CD4-positive, alpha-beta T cell (primary cell): ENCODE data around the gene DIAPH2. TPM values are rescaled to one million over a fixed set of nuclear protein-coding genes. Genes with fewer than 3 reads are reported as not detected.

Source experiments
- ATAC-seq: fragments of 200-7000 bp; cut with Tn5 transposase; one replicate; pipeline ENCODE4 v1.10.0; 2022; ENCODE audit warnings: mild to moderate bottlenecking; ENCODE audit not compliant: poor library complexity
- CTCF ChIA-PET: fragments of 350-600 bp; sonication (Branson Sonifier 250); formaldehyde crosslinking; loops from one replicate; lab custom pipeline; 2021; ENCODE audit warnings: antibody characterized with exemption, inconsistent platforms; lab: Charles Lee
- POLR2A ChIA-PET: fragments of 350-600 bp; sonication (Branson Sonifier 250); formaldehyde crosslinking; loops from one replicate; lab custom pipeline; 2021; ENCODE audit warnings: antibody characterized with exemption, inconsistent platforms; lab: Charles Lee
- DNase-seq, 14 experiments: peaks; one replicate each; pipeline ENCODE4 v3.0.0-alpha.2; 2013 to 2020; ENCODE audit warnings: mixed read lengths in 2 of 14
- H3K27ac ChIP-seq, 2 donors: one replicate each; pipeline versions ENCODE4 v1.5.1 to v1.7.0; 2013; ENCODE audit warnings: low read length in 2 of 2, low read depth in 1 of 2, mild to moderate bottlenecking in 1 of 2
- H3K27me3 ChIP-seq, 2 experiments: 1 replicate in 1 of 2; 2 replicates in 1 of 2; pipeline versions ENCODE4 v1.6.1 to v1.7.0; 2013; ENCODE audit warnings: low read length in 2 of 2, control low read depth in 1 of 2, mild to moderate bottlenecking in 1 of 2, moderate library complexity in 1 of 2; ENCODE audit not compliant: insufficient read depth in 2 of 2, control insufficient read depth in 1 of 2
- H3K36me3 ChIP-seq: one replicate; pipeline ENCODE4 v1.6.1; 2013; ENCODE audit warnings: low read length, control low read depth; ENCODE audit not compliant: insufficient read depth
- H3K4me1 ChIP-seq: one replicate; pipeline ENCODE4 v1.6.1; 2013; ENCODE audit warnings: low read length, control low read depth; ENCODE audit not compliant: insufficient read depth
- H3K4me3 ChIP-seq: one replicate; pipeline ENCODE4 v1.5.1; 2013; ENCODE audit warnings: mild to moderate bottlenecking, low read length, moderate library complexity
- H3K9me3 ChIP-seq, 2 experiments: 1 replicate in 1 of 2; 2 replicates in 1 of 2; pipeline versions ENCODE4 v1.6.1 to v1.7.0; 2013; ENCODE audit warnings: low read length in 2 of 2, mild to moderate bottlenecking in 2 of 2, control low read depth in 1 of 2, moderate library complexity in 1 of 2; ENCODE audit not compliant: control insufficient read depth in 1 of 2, insufficient read depth in 1 of 2
- H3K27ac Mint-ChIP-seq: one replicate; pipeline ENCODE4 v1.8.0; 2020; ENCODE audit warnings: mixed read lengths
- H3K27me3 Mint-ChIP-seq: one replicate; pipeline ENCODE4 v1.8.0; 2021; ENCODE audit warnings: mixed read lengths
- H3K36me3 Mint-ChIP-seq: one replicate; pipeline ENCODE4 v1.8.0; 2021; ENCODE audit warnings: low read depth, mixed read lengths
- H3K4me1 Mint-ChIP-seq: one replicate; pipeline ENCODE4 v1.8.0; 2021; ENCODE audit warnings: low read depth, mixed read lengths
- H3K4me3 Mint-ChIP-seq: one replicate; pipeline ENCODE4 v1.8.0; 2020; ENCODE audit warnings: mild to moderate bottlenecking, mixed read lengths
- H3K9me3 Mint-ChIP-seq: one replicate; pipeline ENCODE4 v1.8.0; 2020; ENCODE audit warnings: mixed read lengths
- intact Hi-C, 2 experiments: fragments of 100-400 bp; cut with DNase I in 1 of 2; cut with micrococcal nuclease in 1 of 2; formaldehyde crosslinking; loops; one replicate each; pipeline versions ENCODE4 v1.15.1 to v1.9.0; 2023 to 2025; cut with DNase I, micrococcal nuclease
- total RNA-seq, 174 experiments: library from RNA in 2 of 174; stranded (reverse) in 2 of 174; gene quantifications; one replicate each; pipeline ENCODE4 v1.2.3 and lab custom pipeline; 2021 to 2026
- TF ChIP-seq, protein P1 (sequence below): fragments of 200-600 bp; IDR thresholded peaks from one replicate; pipeline ENCODE4 v1.8.0; 2022; ENCODE audit warnings: antibody characterized with exemption, mild to moderate bottlenecking

The DIAPH2 gene
- total RNA-seq, 2 experiments from 2014 or later: 11.4 to 11.7 TPM

- CTCF ChIA-PET: interaction anchor here (0.7 kb wide), 1 partner anchor 29 kb away, joined by 3 read pairs; no protein-coding TSS in a partner anchor
- no peaks in the 10 kb centered on the region for H3K27me3 Mint-ChIP-seq
- no peaks in the 10 kb centered on the region for H3K9me3 Mint-ChIP-seq
- ATAC-seq (no peak), DNase-seq (no peak)
- POLR2A ChIA-PET: no interaction called here
- H3K27ac ChIP-seq: no peak overlapping the region
- H3K36me3 ChIP-seq: no peaks in the 10 kb centered on the region
- intact Hi-C loops: no loop called here
- no peak overlapping the region for H3K27ac Mint-ChIP-seq
- no peaks in the 10 kb centered on the region for H3K4me1 Mint-ChIP-seq
- H3K36me3 Mint-ChIP-seq: no peaks in the 10 kb centered on the region
- TF ChIP-seq, protein P1, sequence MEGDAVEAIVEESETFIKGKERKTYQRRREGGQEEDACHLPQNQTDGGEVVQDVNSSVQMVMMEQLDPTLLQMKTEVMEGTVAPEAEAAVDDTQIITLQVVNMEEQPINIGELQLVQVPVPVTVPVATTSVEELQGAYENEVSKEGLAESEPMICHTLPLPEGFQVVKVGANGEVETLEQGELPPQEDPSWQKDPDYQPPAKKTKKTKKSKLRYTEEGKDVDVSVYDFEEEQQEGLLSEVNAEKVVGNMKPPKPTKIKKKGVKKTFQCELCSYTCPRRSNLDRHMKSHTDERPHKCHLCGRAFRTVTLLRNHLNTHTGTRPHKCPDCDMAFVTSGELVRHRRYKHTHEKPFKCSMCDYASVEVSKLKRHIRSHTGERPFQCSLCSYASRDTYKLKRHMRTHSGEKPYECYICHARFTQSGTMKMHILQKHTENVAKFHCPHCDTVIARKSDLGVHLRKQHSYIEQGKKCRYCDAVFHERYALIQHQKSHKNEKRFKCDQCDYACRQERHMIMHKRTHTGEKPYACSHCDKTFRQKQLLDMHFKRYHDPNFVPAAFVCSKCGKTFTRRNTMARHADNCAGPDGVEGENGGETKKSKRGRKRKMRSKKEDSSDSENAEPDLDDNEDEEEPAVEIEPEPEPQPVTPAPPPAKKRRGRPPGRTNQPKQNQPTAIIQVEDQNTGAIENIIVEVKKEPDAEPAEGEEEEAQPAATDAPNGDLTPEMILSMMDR: no peak
- no peak overlapping the region for H3K4me3 Mint-ChIP-seq
- H3K4me3 ChIP-seq: no peak overlapping the region
- no peaks in the 10 kb centered on the region for H3K9me3 ChIP-seq
- no peaks in the 10 kb centered on the region for H3K27me3 ChIP-seq
- H3K4me1 ChIP-seq: no peaks in the 10 kb centered on the region
Observed at GRCh38 chrX:97011540-97011939, 326.9 kb downstream of the DIAPH2 start.

GRCh38 chrX:97016106-97016505 is 331.5 kb downstream of the DIAPH2 start:
- Histone ChIP-seq H3K9me3 (no peaks in the 10 kb centered on the region), H3K4me1 (no peaks in the 10 kb centered on the region), H3K27me3 (no peaks in the 10 kb centered on the region), H3K4me3 (no peak overlapping the region), H3K27ac (no peak overlapping the region), H3K36me3 (no peaks in the 10 kb centered on the region)
- H3K9me3 Mint-ChIP-seq: no peaks in the 10 kb centered on the region
- H3K27ac Mint-ChIP-seq: no peak overlapping the region
- H3K4me1 Mint-ChIP-seq: no peaks in the 10 kb centered on the region
- DNase-seq (no peak), ATAC-seq (no peak)
- ChIA-PET CTCF (no interaction called here), POLR2A (no interaction called here)
- intact Hi-C loops: no loop called here
- TF ChIP-seq, protein P1: no peak
- H3K36me3 Mint-ChIP-seq: no peaks in the 10 kb centered on the region
- H3K27me3 Mint-ChIP-seq: no peaks in the 10 kb centered on the region
- no peak overlapping the region for H3K4me3 Mint-ChIP-seq

DNA sequence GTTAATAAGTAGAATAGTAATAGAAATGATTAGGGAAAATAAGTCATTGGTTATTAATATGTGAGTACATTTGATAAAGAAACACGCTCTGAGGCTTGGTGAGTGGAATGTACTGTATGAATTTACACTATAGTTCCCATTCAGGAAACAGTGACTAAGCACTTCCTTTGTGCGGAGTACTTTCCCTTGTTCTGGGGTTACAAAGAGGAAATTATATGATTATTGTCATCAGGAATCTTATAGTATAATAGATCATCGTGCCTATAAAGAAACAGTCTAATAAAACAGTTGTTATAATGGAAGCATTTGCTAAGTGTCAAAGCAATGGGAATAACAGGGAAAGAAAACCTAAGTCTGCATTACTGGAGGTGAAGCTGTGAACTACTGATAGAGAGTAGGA is 337.0 kb downstream of the DIAPH2 start:
- Histone ChIP-seq H3K36me3 (no peaks in the 10 kb centered on the region), H3K27me3 (no peaks in the 10 kb centered on the region), H3K9me3 (no peaks in the 10 kb centered on the region), H3K4me1 (no peaks in the 10 kb centered on the region), H3K4me3 (no peak overlapping the region), H3K27ac (no peak overlapping the region)
- no peak overlapping the region for H3K4me3 Mint-ChIP-seq
- no peak overlapping the region for H3K27ac Mint-ChIP-seq
- no peaks in the 10 kb centered on the region for H3K4me1 Mint-ChIP-seq
- intact Hi-C loops: no loop called here
- no peak for DNase-seq
- TF ChIP-seq, protein P1: no peak
- no peaks in the 10 kb centered on the region for H3K36me3 Mint-ChIP-seq
- no peaks in the 10 kb centered on the region for H3K27me3 Mint-ChIP-seq
- H3K9me3 Mint-ChIP-seq: no peaks in the 10 kb centered on the region
- ChIA-PET CTCF (no interaction called here), POLR2A (no interaction called here)
- ATAC-seq: no peak
